Measurements from ENCODE around the gene MED15.
"Not testable (repeated sequence)": the region's sequence is repeated elsewhere in the genome, so short reads cannot be mapped to it uniquely, and the experiment has no call there.

The MED15 gene

GRCh38 chr22:20587206-20587958, 80.0 kb downstream of the MED15 start:
- DNase-seq: no peak

- DNase-seq: no peak
These were observed 80.9 kb downstream of the MED15 start for GRCh38 chr22:20588092-20588842.

- no peak for DNase-seq
These were observed 81.6 kb downstream of the MED15 start for GRCh38 chr22:20588843-20589581.

GRCh38 chr22:20589614-20590476, 82.4 kb downstream of the MED15 start:
- DNase-seq: no peak

GRCh38 chr22:20590477-20591294, 83.3 kb downstream of the MED15 start:
- no peak for DNase-seq

- no peak for DNase-seq
These were observed 83.9 kb downstream of the MED15 start for GRCh38 chr22:20591295-20591645.

GRCh38 chr22:20591660-20592310, 84.4 kb downstream of the MED15 start:
- DNase-seq: no peak

- DNase-seq: not testable (repeated sequence)
These were observed 86.6 kb downstream of the MED15 start for GRCh38 chr22:20594038-20594437.

GRCh38 chr22:20594486-20594885, 87.1 kb downstream of the MED15 start:
- not testable (repeated sequence) for DNase-seq

GRCh38 chr22:20595461-20595860, 88.1 kb downstream of the MED15 start:
- no peak for DNase-seq

GRCh38 chr22:20599117-20599516, 91.7 kb downstream of the MED15 start:
- no peak for DNase-seq

- no peak for DNase-seq
These were observed 92.8 kb downstream of the MED15 start for GRCh38 chr22:20600137-20600673.

- DNase-seq: no peak
These were observed 93.9 kb downstream of the MED15 start for GRCh38 chr22:20601308-20601707.

GRCh38 chr22:20602609-20603164, 95.3 kb downstream of the MED15 start:
- DNase-seq: no peak

- no peak for DNase-seq
These were observed 96.8 kb downstream of the MED15 start for GRCh38 chr22:20604092-20604747.

GRCh38 chr22:20604776-20605221, 97.4 kb downstream of the MED15 start:
- no peak for DNase-seq

- no peak for DNase-seq
These were observed 97.9 kb downstream of the MED15 start for GRCh38 chr22:20605328-20605727.

GRCh38 chr22:20606041-20606783, 98.8 kb downstream of the MED15 start:
- peak; percentile 54 for DNase-seq

- no peak for DNase-seq
These were observed 99.3 kb downstream of the MED15 start for GRCh38 chr22:20606784-20607128.
